Astrocyte of the spinal cord (primary cell): ENCODE measurements around the gene GLRA2.

Source experiments
- DNase-seq: peaks from one replicate; pipeline ENCODE4 v3.0.0; 2011; ENCODE audit warnings: low read depth, low spot score
- H3K4me3 ChIP-seq: 2 replicates; pipeline ENCODE4 v1.5.1; 2011; ENCODE audit warnings: low read depth, mild to moderate bottlenecking, low read length, moderate library complexity
- in situ Hi-C: cut with HindIII; loops from 2 replicates; pipeline ENCODE4 v1.10.0; 2017; ENCODE audit warnings: low sequenced_read_pairs
- TF ChIP-seq, protein P1 (sequence below): IDR thresholded peaks from 2 replicates; pipeline ENCODE4 v1.5.1; 2012; ENCODE audit warnings: low read depth, mild to moderate bottlenecking, low read length, inconsistent platforms

The GLRA2 gene

DNA sequence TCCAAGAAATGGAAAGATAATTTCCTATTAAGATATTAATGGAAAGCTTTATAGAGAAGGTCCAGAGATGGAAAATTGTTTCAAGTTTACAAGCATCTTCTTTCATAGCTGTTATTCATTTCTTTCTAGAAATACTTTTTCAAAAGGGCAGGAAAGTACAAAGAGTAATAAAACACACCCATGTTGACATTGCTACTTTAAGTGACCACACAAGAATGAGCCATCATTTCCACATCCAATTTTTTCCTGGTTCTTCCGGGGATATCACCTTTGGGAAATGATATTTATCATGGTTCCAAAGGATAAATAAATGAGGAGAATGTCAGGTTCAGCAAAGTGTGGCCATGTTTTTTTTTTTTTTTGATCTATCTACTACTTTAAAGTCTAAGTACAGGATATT lies 4.5 kb downstream of the GLRA2 start:
- no peak overlapping the region for H3K4me3 ChIP-seq
- TF ChIP-seq, protein P1, sequence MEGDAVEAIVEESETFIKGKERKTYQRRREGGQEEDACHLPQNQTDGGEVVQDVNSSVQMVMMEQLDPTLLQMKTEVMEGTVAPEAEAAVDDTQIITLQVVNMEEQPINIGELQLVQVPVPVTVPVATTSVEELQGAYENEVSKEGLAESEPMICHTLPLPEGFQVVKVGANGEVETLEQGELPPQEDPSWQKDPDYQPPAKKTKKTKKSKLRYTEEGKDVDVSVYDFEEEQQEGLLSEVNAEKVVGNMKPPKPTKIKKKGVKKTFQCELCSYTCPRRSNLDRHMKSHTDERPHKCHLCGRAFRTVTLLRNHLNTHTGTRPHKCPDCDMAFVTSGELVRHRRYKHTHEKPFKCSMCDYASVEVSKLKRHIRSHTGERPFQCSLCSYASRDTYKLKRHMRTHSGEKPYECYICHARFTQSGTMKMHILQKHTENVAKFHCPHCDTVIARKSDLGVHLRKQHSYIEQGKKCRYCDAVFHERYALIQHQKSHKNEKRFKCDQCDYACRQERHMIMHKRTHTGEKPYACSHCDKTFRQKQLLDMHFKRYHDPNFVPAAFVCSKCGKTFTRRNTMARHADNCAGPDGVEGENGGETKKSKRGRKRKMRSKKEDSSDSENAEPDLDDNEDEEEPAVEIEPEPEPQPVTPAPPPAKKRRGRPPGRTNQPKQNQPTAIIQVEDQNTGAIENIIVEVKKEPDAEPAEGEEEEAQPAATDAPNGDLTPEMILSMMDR = no peak
- no peak for DNase-seq
- in situ Hi-C loops = no loop called here

DNA sequence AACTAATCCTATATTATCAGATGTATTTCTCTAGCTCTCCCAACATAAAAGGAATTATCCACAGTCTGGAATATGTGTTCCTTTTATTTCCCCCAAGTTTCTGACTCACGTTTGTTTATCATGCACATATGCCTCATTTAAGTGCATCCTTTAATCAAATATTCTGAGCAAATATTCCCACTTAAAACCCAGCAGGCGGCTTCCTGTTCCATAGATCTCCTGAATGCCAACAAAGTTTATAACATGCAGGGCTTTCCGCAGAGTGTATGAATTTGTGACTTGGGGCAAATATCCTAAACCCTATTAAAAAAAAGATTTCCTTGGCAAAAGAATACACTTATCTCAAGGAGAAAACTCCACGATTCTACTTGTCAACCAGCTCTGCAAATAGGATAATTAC lies 16.9 kb downstream of the GLRA2 start:
- no peak overlapping the region for H3K4me3 ChIP-seq
- in situ Hi-C loops = no loop called here
- no peak for DNase-seq
- TF ChIP-seq, protein P1 = no peak

- in situ Hi-C loops = no loop called here
- no peak for DNase-seq
- H3K4me3 ChIP-seq = no peak overlapping the region
- TF ChIP-seq, protein P1 = no peak
Measured at GRCh38 chrX:14554131-14554715, 24.9 kb downstream of the GLRA2 start.

GRCh38 chrX:14564058-14564457 lies 34.7 kb downstream of the GLRA2 start:
- TF ChIP-seq, protein P1 = no peak
- H3K4me3 ChIP-seq = no peak overlapping the region
- DNase-seq = no peak
- in situ Hi-C loops = no loop called here

DNA sequence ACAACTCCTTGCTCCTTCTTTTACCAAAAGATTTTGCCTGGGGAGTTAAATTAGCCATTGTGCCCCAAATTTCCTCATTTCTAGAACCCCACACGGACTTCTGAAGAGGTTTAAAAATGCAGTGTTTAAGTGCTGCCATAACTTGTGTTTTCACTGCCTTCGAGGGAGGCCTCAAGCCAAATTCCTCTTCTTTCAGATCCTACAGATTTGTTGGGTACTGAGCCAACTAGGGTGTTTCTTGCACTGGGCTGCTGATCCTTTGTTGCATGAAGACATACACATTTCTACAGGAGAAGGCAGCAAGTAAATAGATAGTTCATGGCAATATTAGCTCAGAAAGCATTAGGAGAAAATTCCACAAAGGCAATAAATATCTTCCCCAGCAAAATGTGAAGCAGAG lies 43.8 kb downstream of the GLRA2 start:
- TF ChIP-seq, protein P1 = no peak
- no peak overlapping the region for H3K4me3 ChIP-seq
- in situ Hi-C loops = no loop called here
- DNase-seq = no peak

GRCh38 chrX:14581081-14581480 lies 51.7 kb downstream of the GLRA2 start:
- in situ Hi-C loops = no loop called here
- DNase-seq = no peak
- no peak overlapping the region for H3K4me3 ChIP-seq
- TF ChIP-seq, protein P1 = no peak

GRCh38 chrX:14584548-14584947 lies 55.2 kb downstream of the GLRA2 start:
- in situ Hi-C loops = no loop called here
- DNase-seq = no peak
- TF ChIP-seq, protein P1 = no peak
- H3K4me3 ChIP-seq = no peak overlapping the region
